K562 (cell line): ENCODE results near the gene ATG10. TPM values are rescaled to one million over a fixed set of nuclear protein-coding genes. Genes with fewer than 3 reads are reported as not detected.

Experiments
- ATAC-seq: fragments of 200-7000 bp; cut with Tn5 transposase; 3 replicates; pipeline ENCODE4 v1.9.1; 2020; ENCODE audit warnings: moderate library complexity
- BruUV-seq: library from RNA; stranded (reverse); fragments of 400-500 nt; replicated peaks from 2 replicates; lab custom pipeline; 2021; lab: Mats Ljungman, UMichigan
- CTCF ChIA-PET: fragments of 300-600 bp; formaldehyde crosslinking; extraction: SDS; loops from one replicate; lab custom pipeline; 2021; ENCODE audit warnings: low intra/inter-chr PET ratio; lab: Yijun Ruan, JAX
- POLR2A ChIA-PET: fragments of 300-600, 350-650 bp; sonication (Branson Sonifier 250); formaldehyde crosslinking; extraction: SDS; loops from one replicate; lab custom pipeline; 2021; ENCODE audit warnings: antibody characterized with exemption, inconsistent platforms; lab: Yijun Ruan, JAX
- DNase-seq, 4 experiments: peaks; one replicate each; pipeline versions ENCODE4 v3.0.0 to v3.0.0-alpha.2; 2011 to 2018; ENCODE audit warnings: low spot score in 3 of 4, mixed read lengths in 3 of 4; ENCODE audit errors: extremely low read depth in 1 of 4
- FAIRE-seq: peaks from 2 replicates; lab custom pipeline; 2011; peaks lifted over from hg19 to GRCh38; lab: Jason Lieb, UNC
- H2AFZ ChIP-seq: 2 replicates; pipeline ENCODE4 v1.6.0; 2011; ENCODE audit warnings: low read depth, low read length, control low read depth, inconsistent platforms
- H3K27ac ChIP-seq: fragments of 200-600 bp; 3 replicates; pipeline ENCODE4 v1.8.0; 2011; ENCODE audit warnings: low read depth, mild to moderate bottlenecking, control low read depth, inconsistent platforms, low read length, moderate library complexity, mixed read lengths; ENCODE audit errors: extremely low read depth
- H3K27me3 ChIP-seq, 2 experiments: fragments of 300-600 bp in 1 of 2; 2 replicates in 1 of 2; 3 replicates in 1 of 2; pipeline versions ENCODE4 v1.6.0 to v1.8.0; 2011; ENCODE audit warnings: inconsistent platforms in 2 of 2, low read length in 2 of 2, mild to moderate bottlenecking in 1 of 2, mixed read lengths in 1 of 2, moderate library complexity in 1 of 2; ENCODE audit not compliant: control insufficient read depth in 2 of 2, insufficient read depth in 2 of 2
- H3K36me3 ChIP-seq: fragments of 300-600 bp; 3 replicates; pipeline ENCODE4 v1.8.0; 2011; ENCODE audit warnings: mild to moderate bottlenecking, low read length, inconsistent platforms; ENCODE audit not compliant: control insufficient read depth, insufficient read depth
- H3K4me1 ChIP-seq, 2 experiments: fragments of 200-600 bp in 1 of 2; replicated peaks in 1 of 2; 2 replicates in 1 of 2; 3 replicates in 1 of 2; pipeline versions ENCODE4 v1.5.1 to v1.8.0; 2011; ENCODE audit warnings: inconsistent platforms in 2 of 2, low read length in 2 of 2, mild to moderate bottlenecking in 1 of 2, mixed read lengths in 1 of 2, moderate library complexity in 1 of 2; ENCODE audit not compliant: control insufficient read depth in 2 of 2, insufficient read depth in 2 of 2
- H3K4me2 ChIP-seq: 2 replicates; pipeline ENCODE4 v1.6.1; 2011; ENCODE audit warnings: low read length, control low read depth, inconsistent platforms, mixed read lengths; ENCODE audit not compliant: insufficient read depth
- H3K4me3 ChIP-seq: fragments of 200-600 bp; sonication (generic), shearing (Covaris generic); 2 replicates; pipeline ENCODE4 v1.5.1; 2016; ENCODE audit warnings: control low read depth, inconsistent platforms
- H3K79me2 ChIP-seq: fragments of 200-600 bp; 3 replicates; pipeline ENCODE4 v1.8.0; 2011; ENCODE audit warnings: low read length, inconsistent platforms; ENCODE audit not compliant: control insufficient read depth, insufficient read depth
- H3K9ac ChIP-seq, 2 experiments: 2 replicates each; pipeline versions ENCODE4 v1.6.0 to v1.6.1; 2011; ENCODE audit warnings: low read depth in 2 of 2, low read length in 2 of 2, control low read depth in 1 of 2, inconsistent platforms in 1 of 2, mild to moderate bottlenecking in 1 of 2, mixed read lengths in 1 of 2; ENCODE audit not compliant: insufficient read depth in 1 of 2
- H3K9me1 ChIP-seq: one replicate; pipeline ENCODE4 v1.6.0; 2011; ENCODE audit warnings: inconsistent platforms, mild to moderate bottlenecking, low read length, moderate library complexity; ENCODE audit not compliant: control insufficient read depth, insufficient read depth
- H3K9me3 ChIP-seq: replicated peaks from 2 replicates; pipeline ENCODE4 v1.5.1; 2011; ENCODE audit warnings: low read depth, low read length, inconsistent platforms; ENCODE audit not compliant: control insufficient read depth, insufficient read depth
- H4K20me1 ChIP-seq: replicated peaks from 2 replicates; pipeline ENCODE4 v1.6.1; 2011; ENCODE audit warnings: low read length, inconsistent platforms, mixed read lengths; ENCODE audit not compliant: control insufficient read depth, insufficient read depth
- CEBPG ChIP-seq, 3 experiments: fragments of 200-800 bp in 1 of 3; sonication (Bioruptor generic) in 1 of 3; sonication (generic) in 1 of 3; formaldehyde crosslinking in 1 of 3; IDR thresholded peaks in 2 of 3; conservative IDR thresholded peaks in 1 of 3; 2 replicates each; pipeline versions ENCODE4 v1.6.1 to v1.8.0; 2016 to 2022; ENCODE audit warnings: missing compliant biosample characterization in 2 of 3, missing genetic modification characterization in 2 of 3, mild to moderate bottlenecking in 1 of 3, missing genetic modification reagents in 1 of 3
- ELF2 ChIP-seq: fragments of 250-450 bp; sonication (Bioruptor Pico); IDR thresholded peaks from 2 replicates; pipeline ENCODE4 v1.5.0; 2021; ENCODE audit warnings: mild to moderate bottlenecking
- FOXK2 ChIP-seq, 2 experiments: fragments of 450-650 bp; IDR thresholded peaks in 1 of 2; conservative IDR thresholded peaks in 1 of 2; 2 replicates each; pipeline ENCODE4 v1.6.1; 2016; ENCODE audit warnings: low read depth in 2 of 2, mild to moderate bottlenecking in 1 of 2
- KLF10 ChIP-seq: fragments of 250-450 bp; sonication (Bioruptor Pico); IDR thresholded peaks from 2 replicates; pipeline ENCODE4 v1.6.1; 2021; ENCODE audit warnings: matching md5 sums
- NR2F6 ChIP-seq: fragments of 450-650 bp; formaldehyde crosslinking; IDR thresholded peaks from 2 replicates; pipeline ENCODE4 v1.4.0; 2020; ENCODE audit warnings: mild to moderate bottlenecking
- PTTG1 ChIP-seq: fragments of 450-650 bp; IDR thresholded peaks from 2 replicates; pipeline ENCODE4 v1.6.1; 2016; ENCODE audit warnings: low read depth, mild to moderate bottlenecking, missing genetic modification characterization, missing compliant biosample characterization
- SETDB1 ChIP-seq: IDR thresholded peaks from one replicate; pipeline ENCODE4 v1.6.1; 2012; ENCODE audit warnings: low read length, control low read depth, inconsistent platforms
- ZNF212 ChIP-seq: fragments of 450-650 bp; formaldehyde crosslinking; IDR thresholded peaks from 2 replicates; pipeline ENCODE4 v1.4.0; 2020; ENCODE audit warnings: mild to moderate bottlenecking
- ZNF282 ChIP-seq: sonication (generic); formaldehyde crosslinking; IDR thresholded peaks from 2 replicates; pipeline ENCODE4 v1.8.1; 2023; ENCODE audit warnings: missing genetic modification reagents
- ZNF431 ChIP-seq: sonication (generic); formaldehyde crosslinking; IDR thresholded peaks from 2 replicates; pipeline ENCODE4 v1.8.0; 2022; ENCODE audit warnings: mild to moderate bottlenecking, missing genetic modification reagents
- WGBS: fragments of 100-300 bp; shearing (Covaris generic); methylation state at CpG from one replicate; pipeline ENCODE4 v1.1.6; 2016; ENCODE audit warnings: low coverage, mixed read lengths; ENCODE audit not compliant: insufficient coverage; ENCODE audit errors: missing lambda C conversion rate; 5-methylcytosine and 5-hydroxymethylcytosine counted together
- in situ Hi-C: fragments of 300-500 bp; cut with MboI; formaldehyde crosslinking; loops from 4 replicates; pipeline ENCODE4 v1.15.0; 2018; ENCODE audit warnings: inconsistent platforms, mixed read lengths
- intact Hi-C: fragments of 100-400 bp; cut with micrococcal nuclease; formaldehyde crosslinking; loops from 2 replicates; pipeline ENCODE4 v1.14.2; 2022
- polyA plus RNA-seq, 8 experiments: library from polyadenylated mRNA; depleted of rRNA in 4 of 8; stranded (reverse) in 5 of 8; unstranded in 3 of 8; fragments of >200 nt; fragmentation: Nextera tagmentation in 2 of 8; fragmentation: Illumina TruSeq in 1 of 8; extraction: Ambion mirVana in 2 of 8; extraction: Trizol in 1 of 8; gene quantifications; 2 replicates each; pipeline versions ENCODE4 v1.2.1 to v1.2.3, GENCODE V29; 2011 to 2014; ENCODE audit warnings: inconsistent platforms in 1 of 8, missing spikeins in 1 of 8
- total RNA-seq, 7 experiments: library from RNA; depleted of rRNA in 6 of 7; stranded (reverse); fragments of >200 nt in 6 of 7; fragmentation: Illumina TruSeq in 2 of 7; extraction: Trizol in 2 of 7; gene quantifications; 2 replicates each; pipeline versions ENCODE4 v1.2.1 to v1.2.3, GENCODE V29; 2011 to 2021; ENCODE audit warnings: low replicate concordance in 1 of 7
- TF ChIP-seq, protein P1 (sequence below): sonication (generic); formaldehyde crosslinking; IDR thresholded peaks from 2 replicates; pipeline ENCODE4 v1.9.0; 2022; ENCODE audit warnings: mild to moderate bottlenecking, missing genetic modification reagents
- TF ChIP-seq, protein P2 (sequence below): fragments of 450-650 bp; conservative IDR thresholded peaks from 2 replicates; pipeline ENCODE4 v1.6.1; 2016; ENCODE audit warnings: missing genetic modification characterization, low read depth, mild to moderate bottlenecking, control low read depth, missing compliant biosample characterization

The ATG10 gene
- total and polyA plus RNA-seq, 9 of the 15 experiments (the other 6 are each of a cell fraction or from before 2014, with no cell fraction given), result 7.0 to 18.8 (median 14.6) TPM

DNA sequence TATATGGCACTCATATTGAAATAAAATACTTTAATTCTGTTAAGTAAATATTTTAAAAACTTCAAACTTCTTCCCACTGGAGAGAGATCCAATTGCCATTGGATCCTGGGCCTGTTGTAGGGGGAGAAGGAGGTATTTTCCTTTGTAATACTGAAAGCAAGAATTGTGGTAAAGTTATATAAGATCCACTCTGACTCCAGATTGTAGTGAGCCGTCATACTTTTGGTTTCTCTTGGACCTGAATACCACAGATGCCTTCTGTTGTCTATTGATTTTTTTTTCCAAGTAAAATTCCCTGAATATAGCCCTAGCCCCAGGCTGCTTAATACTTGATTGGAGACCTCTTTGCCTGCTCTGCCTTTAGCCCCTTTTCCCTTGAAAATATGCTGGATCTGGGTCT is 86.9 kb downstream of the ATG10 start:
- no peak for ATAC-seq
- in situ Hi-C loops, result no loop called here
- Histone ChIP-seq H3K27ac (no peak overlapping the region), H3K27me3 (no peaks in the 10 kb centered on the region), H3K36me3 (no peaks in the 10 kb centered on the region), H3K9me3 (no peaks in the 10 kb centered on the region), H3K9me1 (no peaks in the 10 kb centered on the region), H3K79me2 (no peaks in the 10 kb centered on the region; the same call in 2 of the 3 replicates), H2AFZ (no peak overlapping the region), H3K4me3 (no peak overlapping the region), H3K4me1 (peaks cover 3 to 11% of the 10 kb centered on the region in 2 experiments; a peak in 4 of 5 replicates), H3K9ac (no peak overlapping the region), H4K20me1 (no peaks in the 10 kb centered on the region), H3K4me2 (no peak overlapping the region)
- 59% methylated on average over 1 of the region's 1 CpG for WGBS
- POLR2A ChIA-PET, result no interaction called here
- intact Hi-C loops, result no loop called here
- CTCF ChIA-PET, result no interaction called here
- BruUV-seq, result no TSS peak
- FAIRE-seq, result no peak
- TF ChIP-seq ZNF431 (CRISPR knock-in tag) (no peak), ZNF282 (CRISPR knock-in tag) (no peak), ZNF212 (CRISPR knock-in tag) (no peak), SETDB1 (no peak), NR2F6 (CRISPR knock-in tag) (no peak), ELF2 (no peak), PTTG1 (tag) (no peak), FOXK2 (conservative IDR thresholded peaks at IDR 0.05 in 1 of 2, IDR thresholded peaks at IDR 0.05 in 1 of 2; ENCODE audit: low read depth in 2 of 2) (no peak), CEBPG (CRISPR knock-in tag; IDR thresholded peaks at IDR 0.05) (no peak), CEBPG (tag; conservative IDR thresholded peaks at IDR 0.05 in 1 of 2, IDR thresholded peaks at IDR 0.05 in 1 of 2) (no peak), KLF10 (CRISPR knock-in tag) (no peak)
- TF ChIP-seq, protein P1, sequence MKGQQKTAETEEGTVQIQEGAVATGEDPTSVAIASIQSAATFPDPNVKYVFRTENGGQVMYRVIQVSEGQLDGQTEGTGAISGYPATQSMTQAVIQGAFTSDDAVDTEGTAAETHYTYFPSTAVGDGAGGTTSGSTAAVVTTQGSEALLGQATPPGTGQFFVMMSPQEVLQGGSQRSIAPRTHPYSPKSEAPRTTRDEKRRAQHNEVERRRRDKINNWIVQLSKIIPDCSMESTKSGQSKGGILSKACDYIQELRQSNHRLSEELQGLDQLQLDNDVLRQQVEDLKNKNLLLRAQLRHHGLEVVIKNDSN (CRISPR knock-in tag), result no peak
- TF ChIP-seq, protein P2, sequence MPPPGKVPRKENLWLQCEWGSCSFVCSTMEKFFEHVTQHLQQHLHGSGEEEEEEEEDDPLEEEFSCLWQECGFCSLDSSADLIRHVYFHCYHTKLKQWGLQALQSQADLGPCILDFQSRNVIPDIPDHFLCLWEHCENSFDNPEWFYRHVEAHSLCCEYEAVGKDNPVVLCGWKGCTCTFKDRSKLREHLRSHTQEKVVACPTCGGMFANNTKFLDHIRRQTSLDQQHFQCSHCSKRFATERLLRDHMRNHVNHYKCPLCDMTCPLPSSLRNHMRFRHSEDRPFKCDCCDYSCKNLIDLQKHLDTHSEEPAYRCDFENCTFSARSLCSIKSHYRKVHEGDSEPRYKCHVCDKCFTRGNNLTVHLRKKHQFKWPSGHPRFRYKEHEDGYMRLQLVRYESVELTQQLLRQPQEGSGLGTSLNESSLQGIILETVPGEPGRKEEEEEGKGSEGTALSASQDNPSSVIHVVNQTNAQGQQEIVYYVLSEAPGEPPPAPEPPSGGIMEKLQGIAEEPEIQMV (tag), result no peak
- DNase-seq, result no peak
